Parathyroid adenoma (tissue), 2 donors: Measurements from ENCODE around the gene CD247.

ENCODE experiments used
- H2AFZ ChIP-seq: fragments of 300-600 bp; sonication (generic); one replicate; pipeline ENCODE4 v1.7.0; 2017; ENCODE audit warnings: antibody characterized with exemption, mild to moderate bottlenecking
- H3K27ac ChIP-seq: fragments of 300-600 bp; sonication (generic); one replicate; pipeline ENCODE4 v1.7.0; 2017
- H3K27me3 ChIP-seq: fragments of 300-600 bp; sonication (generic); one replicate; pipeline ENCODE4 v1.7.0; 2017; ENCODE audit warnings: low read length; ENCODE audit not compliant: control insufficient read depth, insufficient read depth
- H3K36me3 ChIP-seq: fragments of 300-600 bp; sonication (generic); one replicate; pipeline ENCODE4 v1.7.0; 2017; ENCODE audit warnings: low read length; ENCODE audit not compliant: control insufficient read depth, insufficient read depth
- H3K4me1 ChIP-seq: fragments of 300-600 bp; sonication (generic); one replicate; pipeline ENCODE4 v1.7.0; 2017; ENCODE audit warnings: control low read depth
- H3K4me2 ChIP-seq: fragments of 300-600 bp; sonication (generic); one replicate; pipeline ENCODE4 v1.7.0; 2017; ENCODE audit warnings: low read length
- H3K4me3 ChIP-seq: fragments of 300-600 bp; sonication (generic); one replicate; pipeline ENCODE4 v1.7.0; 2017; ENCODE audit warnings: low read depth, low read length
- H3K79me2 ChIP-seq: fragments of 300-600 bp; sonication (generic); one replicate; pipeline ENCODE4 v1.7.0; 2017; ENCODE audit warnings: control low read depth
- H3K9ac ChIP-seq: fragments of 300-600 bp; sonication (generic); one replicate; pipeline ENCODE4 v1.7.0; 2017; ENCODE audit warnings: mild to moderate bottlenecking
- H3K9me3 ChIP-seq: fragments of 300-600 bp; sonication (generic); one replicate; pipeline ENCODE4 v1.7.0; 2017; ENCODE audit warnings: low read length; ENCODE audit not compliant: control insufficient read depth
- CTCF ChIP-seq: fragments of 300-600 bp; sonication (generic); IDR thresholded peaks from one replicate; pipeline ENCODE4 v1.7.0; 2017; ENCODE audit warnings: antibody characterized with exemption, mild to moderate bottlenecking
- donor health status: primary hyperparathyroidism.

Gene CD247

DNA sequence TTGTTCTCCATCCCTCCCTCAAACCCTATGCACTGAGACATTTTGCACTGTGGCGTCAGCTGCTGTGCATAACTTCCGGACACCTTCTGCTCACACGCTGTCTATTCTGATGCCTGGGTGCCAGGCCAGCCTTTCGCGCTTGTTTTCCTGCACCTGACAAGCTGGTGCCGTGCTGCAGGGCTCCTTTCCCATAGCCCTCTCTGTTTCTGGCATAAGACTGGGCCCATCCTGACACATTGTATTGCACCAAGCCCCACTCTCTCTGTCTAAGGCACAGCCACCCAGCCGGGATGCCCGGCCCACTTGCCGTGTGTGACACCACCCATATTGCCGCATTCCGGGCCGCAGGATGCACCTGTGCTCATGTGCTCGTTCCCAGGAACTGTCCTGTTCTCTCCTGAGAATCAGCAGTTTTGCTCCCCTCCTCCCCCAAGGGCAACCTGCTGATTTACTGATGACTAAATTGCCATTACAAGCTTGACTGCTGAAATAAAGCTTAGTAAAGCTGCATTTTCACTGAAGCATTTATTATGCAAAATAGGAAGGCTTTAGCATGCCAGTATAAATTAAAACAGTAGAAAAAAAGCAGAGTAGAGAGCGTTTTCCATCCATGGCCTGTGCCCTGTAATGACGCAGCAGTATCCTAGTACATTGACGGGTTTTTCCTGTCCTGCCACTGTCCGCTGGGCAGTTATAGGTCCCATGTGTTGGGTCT, 88.0 kb downstream of the CD247 start:
- TF ChIP-seq CTCF: no peak
- Histone ChIP-seq H2AFZ (no peak overlapping the region), H3K4me1 (no peaks in the 10 kb centered on the region), H3K4me3 (no peak overlapping the region), H3K27ac (no peak overlapping the region), H3K9ac (no peak overlapping the region), H3K36me3 (no peaks in the 10 kb centered on the region), H3K27me3 (no peaks in the 10 kb centered on the region), H3K79me2 (no peaks in the 10 kb centered on the region), H3K9me3 (no peaks in the 10 kb centered on the region), H3K4me2 (no peak overlapping the region)

- no peaks in the 10 kb centered on the region for H3K9me3 ChIP-seq
- no peak overlapping the region for H3K9ac ChIP-seq
- no peaks in the 10 kb centered on the region for H3K36me3 ChIP-seq
- no peak for TF ChIP-seq CTCF
- no peak overlapping the region for H3K4me2 ChIP-seq
- H3K27ac ChIP-seq: no peak overlapping the region
- H3K79me2 ChIP-seq: no peaks in the 10 kb centered on the region
- H2AFZ ChIP-seq: no peak overlapping the region
- H3K27me3 ChIP-seq: no peaks in the 10 kb centered on the region
- H3K4me1 ChIP-seq: no peaks in the 10 kb centered on the region
- H3K4me3 ChIP-seq: no peak overlapping the region
Observed at GRCh38 chr1:167429612-167430011, 88.7 kb downstream of the CD247 start.

DNA sequence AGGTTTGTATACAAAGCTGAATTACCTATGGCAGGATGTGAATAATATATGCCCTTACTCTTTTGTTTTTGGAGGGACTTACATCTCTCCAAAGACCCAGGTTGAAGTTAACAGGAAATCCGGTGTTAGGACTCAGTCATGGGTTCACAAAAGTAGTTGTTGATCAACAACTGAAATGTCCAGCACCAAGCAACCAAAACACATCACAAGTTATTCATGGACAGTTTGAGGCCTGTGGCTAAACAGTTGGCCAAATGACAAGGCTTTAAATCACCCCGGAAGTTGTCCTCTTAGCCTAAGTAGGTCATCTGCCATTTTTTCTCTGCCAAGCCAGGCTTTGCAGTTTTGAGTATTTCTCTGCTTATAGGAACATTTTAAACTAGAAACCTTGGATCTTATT, 89.9 kb downstream of the CD247 start:
- Histone ChIP-seq H3K9ac (no peak overlapping the region), H3K27ac (no peak overlapping the region)
- TF ChIP-seq CTCF: no peak

GRCh38 chr1:167427848-167428247, 90.5 kb downstream of the CD247 start:
- H3K4me1 ChIP-seq: no peaks in the 10 kb centered on the region
- H3K4me3 ChIP-seq: no peak overlapping the region
- H3K9me3 ChIP-seq: no peaks in the 10 kb centered on the region
- H3K79me2 ChIP-seq: no peaks in the 10 kb centered on the region
- H3K27me3 ChIP-seq: no peaks in the 10 kb centered on the region
- no peak overlapping the region for H2AFZ ChIP-seq
- no peak overlapping the region for H3K4me2 ChIP-seq
- no peak overlapping the region for H3K27ac ChIP-seq
- H3K9ac ChIP-seq: no peak overlapping the region
- no peaks in the 10 kb centered on the region for H3K36me3 ChIP-seq
- no peak for TF ChIP-seq CTCF

More for the DNA sequence above, 89.9 kb downstream of the CD247 start:
- Histone ChIP-seq H3K27me3 (no peaks in the 10 kb centered on the region), H3K4me2 (no peak overlapping the region), H3K79me2 (no peaks in the 10 kb centered on the region), H3K4me1 (no peaks in the 10 kb centered on the region), H3K9me3 (no peaks in the 10 kb centered on the region), H2AFZ (no peak overlapping the region), H3K36me3 (no peaks in the 10 kb centered on the region), H3K4me3 (no peak overlapping the region)

GRCh38 chr1:167426716-167427115, 91.6 kb downstream of the CD247 start:
- Histone ChIP-seq H3K4me3 (no peak overlapping the region), H3K4me2 (no peak overlapping the region), H2AFZ (no peak overlapping the region), H3K79me2 (no peaks in the 10 kb centered on the region), H3K27me3 (no peaks in the 10 kb centered on the region), H3K4me1 (no peaks in the 10 kb centered on the region), H3K36me3 (no peaks in the 10 kb centered on the region), H3K9ac (no peak overlapping the region), H3K9me3 (no peaks in the 10 kb centered on the region), H3K27ac (no peak overlapping the region)
- TF ChIP-seq CTCF: no peak
